Parathyroid adenoma (tissue), 2 donors: Measurements from ENCODE around the gene IL1RAPL1.

Experiments
- H2AFZ ChIP-seq: fragments of 300-600 bp; sonication (generic); one replicate; pipeline ENCODE4 v1.7.0; 2017; ENCODE audit warnings: antibody characterized with exemption, mild to moderate bottlenecking
- H3K27ac ChIP-seq: fragments of 300-600 bp; sonication (generic); one replicate; pipeline ENCODE4 v1.7.0; 2017
- H3K27me3 ChIP-seq: fragments of 300-600 bp; sonication (generic); one replicate; pipeline ENCODE4 v1.7.0; 2017; ENCODE audit warnings: low read length; ENCODE audit not compliant: control insufficient read depth, insufficient read depth
- H3K36me3 ChIP-seq: fragments of 300-600 bp; sonication (generic); one replicate; pipeline ENCODE4 v1.7.0; 2017; ENCODE audit warnings: low read length; ENCODE audit not compliant: control insufficient read depth, insufficient read depth
- H3K4me1 ChIP-seq: fragments of 300-600 bp; sonication (generic); one replicate; pipeline ENCODE4 v1.7.0; 2017; ENCODE audit warnings: control low read depth
- H3K4me2 ChIP-seq: fragments of 300-600 bp; sonication (generic); one replicate; pipeline ENCODE4 v1.7.0; 2017; ENCODE audit warnings: low read length
- H3K4me3 ChIP-seq: fragments of 300-600 bp; sonication (generic); one replicate; pipeline ENCODE4 v1.7.0; 2017; ENCODE audit warnings: low read depth, low read length
- H3K79me2 ChIP-seq: fragments of 300-600 bp; sonication (generic); one replicate; pipeline ENCODE4 v1.7.0; 2017; ENCODE audit warnings: control low read depth
- H3K9ac ChIP-seq: fragments of 300-600 bp; sonication (generic); one replicate; pipeline ENCODE4 v1.7.0; 2017; ENCODE audit warnings: mild to moderate bottlenecking
- H3K9me3 ChIP-seq: fragments of 300-600 bp; sonication (generic); one replicate; pipeline ENCODE4 v1.7.0; 2017; ENCODE audit warnings: low read length; ENCODE audit not compliant: control insufficient read depth
- CTCF ChIP-seq: fragments of 300-600 bp; sonication (generic); IDR thresholded peaks from one replicate; pipeline ENCODE4 v1.7.0; 2017; ENCODE audit warnings: antibody characterized with exemption, mild to moderate bottlenecking
- donor health status: primary hyperparathyroidism.

The IL1RAPL1 gene

GRCh38 chrX:29824176-29824906 is 1237.1 kb downstream of the IL1RAPL1 start:
- Histone ChIP-seq H3K27me3 (no peaks in the 10 kb centered on the region), H3K27ac (no peak overlapping the region), H2AFZ (no peak overlapping the region), H3K36me3 (no peaks in the 10 kb centered on the region), H3K9me3 (no peaks in the 10 kb centered on the region), H3K79me2 (no peaks in the 10 kb centered on the region), H3K4me2 (no peak overlapping the region), H3K9ac (no peak overlapping the region), H3K4me1 (no peaks in the 10 kb centered on the region), H3K4me3 (no peak overlapping the region)
- no peak for TF ChIP-seq CTCF

- H3K79me2 ChIP-seq: no peaks in the 10 kb centered on the region
- no peaks in the 10 kb centered on the region for H3K36me3 ChIP-seq
- no peak for TF ChIP-seq CTCF
- H3K9me3 ChIP-seq: no peaks in the 10 kb centered on the region
- H3K27ac ChIP-seq: no peak overlapping the region
- no peak overlapping the region for H3K4me2 ChIP-seq
- H2AFZ ChIP-seq: no peak overlapping the region
- no peaks in the 10 kb centered on the region for H3K4me1 ChIP-seq
- no peaks in the 10 kb centered on the region for H3K27me3 ChIP-seq
- no peak overlapping the region for H3K9ac ChIP-seq
- H3K4me3 ChIP-seq: no peak overlapping the region
These were observed 1239.5 kb downstream of the IL1RAPL1 start for GRCh38 chrX:29826742-29827141.

- no peaks in the 10 kb centered on the region for H3K4me1 ChIP-seq
- no peak overlapping the region for H3K4me3 ChIP-seq
- no peak overlapping the region for H3K4me2 ChIP-seq
- H3K36me3 ChIP-seq: no peaks in the 10 kb centered on the region
- H2AFZ ChIP-seq: no peak overlapping the region
- H3K9me3 ChIP-seq: no peaks in the 10 kb centered on the region
- TF ChIP-seq CTCF: no peak
- no peaks in the 10 kb centered on the region for H3K79me2 ChIP-seq
- no peak overlapping the region for H3K27ac ChIP-seq
- no peak overlapping the region for H3K9ac ChIP-seq
- no peaks in the 10 kb centered on the region for H3K27me3 ChIP-seq
These were observed 1247.1 kb downstream of the IL1RAPL1 start for GRCh38 chrX:29834311-29834710.

- no peak overlapping the region for H2AFZ ChIP-seq
- H3K79me2 ChIP-seq: no peaks in the 10 kb centered on the region
- no peaks in the 10 kb centered on the region for H3K27me3 ChIP-seq
- H3K4me3 ChIP-seq: no peak overlapping the region
- H3K4me2 ChIP-seq: no peak overlapping the region
- no peak overlapping the region for H3K9ac ChIP-seq
- TF ChIP-seq CTCF: no peak
- no peaks in the 10 kb centered on the region for H3K36me3 ChIP-seq
- no peaks in the 10 kb centered on the region for H3K4me1 ChIP-seq
- H3K27ac ChIP-seq: no peak overlapping the region
- no peaks in the 10 kb centered on the region for H3K9me3 ChIP-seq
These were observed 1247.5 kb downstream of the IL1RAPL1 start for GRCh38 chrX:29834764-29835163.

- Histone ChIP-seq H3K4me1 (no peaks in the 10 kb centered on the region), H3K27ac (no peak overlapping the region), H3K36me3 (no peaks in the 10 kb centered on the region), H3K4me3 (no peak overlapping the region), H3K9ac (no peak overlapping the region), H2AFZ (no peak overlapping the region), H3K9me3 (no peaks in the 10 kb centered on the region), H3K79me2 (no peaks in the 10 kb centered on the region), H3K4me2 (no peak overlapping the region), H3K27me3 (no peaks in the 10 kb centered on the region)
- no peak for TF ChIP-seq CTCF
These were observed 1254.5 kb downstream of the IL1RAPL1 start for GRCh38 chrX:29841750-29842149.
